NCI-H69 (cell line): ENCODE results near the gene MIEF1.

ENCODE experiments used
- DNase-seq: peaks from one replicate; lab custom pipeline; 2025; lab: John Stamatoyannopoulos, UW

The MIEF1 gene

GRCh38 chr22:39470451-39471291 is 31.4 kb upstream of the MIEF1 start:
- DNase-seq, result no peak

GRCh38 chr22:39471381-39472141 is 30.5 kb upstream of the MIEF1 start:
- DNase-seq, result no peak

GRCh38 chr22:39472570-39473556 is 29.2 kb upstream of the MIEF1 start:
- DNase-seq, result peak; percentile 73

GRCh38 chr22:39473851-39474250 is 28.2 kb upstream of the MIEF1 start:
- no peak for DNase-seq

GRCh38 chr22:39474351-39475111 is 27.6 kb upstream of the MIEF1 start:
- DNase-seq, result no peak

GRCh38 chr22:39475337-39475736 is 26.8 kb upstream of the MIEF1 start:
- no peak for DNase-seq

- DNase-seq, result peak; percentile 42
These were observed 26.2 kb upstream of the MIEF1 start for GRCh38 chr22:39475902-39476301.

- no peak for DNase-seq
These were observed 25.4 kb upstream of the MIEF1 start for GRCh38 chr22:39476664-39477063.

GRCh38 chr22:39477542-39477941 is 24.5 kb upstream of the MIEF1 start:
- no peak for DNase-seq

GRCh38 chr22:39478441-39478850 is 23.6 kb upstream of the MIEF1 start:
- DNase-seq, result no peak

GRCh38 chr22:39479254-39479653 is 22.8 kb upstream of the MIEF1 start:
- DNase-seq, result no peak

GRCh38 chr22:39480557-39480956 is 21.5 kb upstream of the MIEF1 start:
- DNase-seq, result no peak

GRCh38 chr22:39481054-39481453 is 21.0 kb upstream of the MIEF1 start:
- DNase-seq, result no peak

- DNase-seq, result no peak
These were observed 20.5 kb upstream of the MIEF1 start for GRCh38 chr22:39481595-39481994.

- no peak for DNase-seq
These were observed 19.3 kb upstream of the MIEF1 start for GRCh38 chr22:39482768-39483167.

- DNase-seq, result no peak
These were observed 14.9 kb upstream of the MIEF1 start for GRCh38 chr22:39486951-39487825.

GRCh38 chr22:39487826-39488520 is 14.1 kb upstream of the MIEF1 start:
- no peak for DNase-seq

- DNase-seq, result no peak
These were observed 13.5 kb upstream of the MIEF1 start for GRCh38 chr22:39488563-39489083.
